Measurements from ENCODE around the gene BSG. TPM values are rescaled to one million over a fixed set of nuclear protein-coding genes. Genes with fewer than 3 reads are reported as not detected.

Gene BSG
- polyA plus RNA-seq, 2 of the 4 experiments (the other 2 are of a cell fraction): 285 to 579 TPM

DNA sequence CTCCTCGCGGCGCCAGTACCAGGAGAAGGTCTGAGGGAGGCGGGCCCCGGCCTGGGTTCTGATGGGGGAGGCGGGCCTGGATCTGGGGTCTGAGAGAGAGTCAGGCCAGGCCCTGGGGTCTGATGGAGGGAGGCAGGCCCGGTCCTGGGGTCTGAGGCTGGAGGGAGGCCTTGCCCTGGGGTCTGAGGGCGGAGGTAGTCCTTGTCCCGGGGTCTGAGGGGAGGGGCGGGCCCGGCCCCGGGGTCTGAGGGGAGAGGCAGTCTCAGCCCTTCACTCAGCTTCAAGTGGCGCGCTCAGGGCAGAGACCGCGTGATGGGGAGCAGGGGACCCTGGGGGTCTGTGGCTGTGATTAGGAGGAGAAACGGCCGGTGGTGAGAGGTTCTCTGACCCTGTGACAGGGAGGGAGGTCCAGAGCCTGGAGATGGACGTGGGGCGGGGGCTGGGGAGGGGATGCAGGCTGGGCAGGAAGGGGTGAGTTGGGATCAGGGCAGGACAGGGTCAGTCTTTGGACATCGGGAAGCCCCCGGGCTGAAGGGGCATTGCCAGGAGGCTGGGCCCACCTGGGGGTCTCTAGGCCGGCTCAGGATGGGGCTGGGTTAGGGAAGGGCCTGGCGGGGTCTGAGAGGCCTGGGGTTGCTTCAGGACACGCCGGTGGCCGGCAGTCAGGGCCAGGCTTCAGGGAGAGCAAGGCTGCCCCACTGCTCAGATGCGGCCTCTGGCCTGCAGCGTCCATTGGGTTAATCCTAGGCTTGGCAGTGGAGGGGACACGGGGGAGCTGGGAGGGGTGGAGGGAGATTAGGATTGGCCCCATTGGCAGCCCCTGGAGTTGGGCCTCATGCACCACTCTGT, 36.0 kb downstream of the BSG start:
- H3K27ac ChIP-seq: peak overlapping the region; percentile 72 to 86; a peak in 5 of 6 replicates
- peak; percentile 27 to 61; a peak in 3 of 6 replicates for ATAC-seq
- WGBS (ENCODE audit: missing lambda C conversion rate): 93% methylated on average over 8 of the region's 30 CpGs
- TF ChIP-seq NR3C1 (IDR thresholded peaks at IDR 0.05) (no peak), HEYL (CRISPR knock-in tag; IDR thresholded peaks at IDR 0.05) (no peak), POLR2A (IDR thresholded peaks at IDR 0.05; ENCODE audit: low read length) (no peak), HOXB13 (CRISPR knock-in tag; IDR thresholded peaks at IDR 0.05; ENCODE audit: low read depth) (0 out of 2 replicates have a peak, but pooled peaks have one; percentile 11), KDM5A (IDR thresholded peaks at IDR 0.05) (no peak), CBX2 (IDR thresholded peaks at IDR 0.05; ENCODE audit: borderline replicate concordance, low read depth) (no peak), TP53 (CRISPR knock-in tag; IDR thresholded peaks at IDR 0.05) (no peak), TFCP2L1 (CRISPR knock-in tag; IDR thresholded peaks at IDR 0.05) (0 out of 2 replicates have a peak, but pooled peaks have one; percentile 32), KDM1A (IDR thresholded peaks at IDR 0.05; ENCODE audit: low read depth) (no peak)
- TF ChIP-seq, protein P1, sequence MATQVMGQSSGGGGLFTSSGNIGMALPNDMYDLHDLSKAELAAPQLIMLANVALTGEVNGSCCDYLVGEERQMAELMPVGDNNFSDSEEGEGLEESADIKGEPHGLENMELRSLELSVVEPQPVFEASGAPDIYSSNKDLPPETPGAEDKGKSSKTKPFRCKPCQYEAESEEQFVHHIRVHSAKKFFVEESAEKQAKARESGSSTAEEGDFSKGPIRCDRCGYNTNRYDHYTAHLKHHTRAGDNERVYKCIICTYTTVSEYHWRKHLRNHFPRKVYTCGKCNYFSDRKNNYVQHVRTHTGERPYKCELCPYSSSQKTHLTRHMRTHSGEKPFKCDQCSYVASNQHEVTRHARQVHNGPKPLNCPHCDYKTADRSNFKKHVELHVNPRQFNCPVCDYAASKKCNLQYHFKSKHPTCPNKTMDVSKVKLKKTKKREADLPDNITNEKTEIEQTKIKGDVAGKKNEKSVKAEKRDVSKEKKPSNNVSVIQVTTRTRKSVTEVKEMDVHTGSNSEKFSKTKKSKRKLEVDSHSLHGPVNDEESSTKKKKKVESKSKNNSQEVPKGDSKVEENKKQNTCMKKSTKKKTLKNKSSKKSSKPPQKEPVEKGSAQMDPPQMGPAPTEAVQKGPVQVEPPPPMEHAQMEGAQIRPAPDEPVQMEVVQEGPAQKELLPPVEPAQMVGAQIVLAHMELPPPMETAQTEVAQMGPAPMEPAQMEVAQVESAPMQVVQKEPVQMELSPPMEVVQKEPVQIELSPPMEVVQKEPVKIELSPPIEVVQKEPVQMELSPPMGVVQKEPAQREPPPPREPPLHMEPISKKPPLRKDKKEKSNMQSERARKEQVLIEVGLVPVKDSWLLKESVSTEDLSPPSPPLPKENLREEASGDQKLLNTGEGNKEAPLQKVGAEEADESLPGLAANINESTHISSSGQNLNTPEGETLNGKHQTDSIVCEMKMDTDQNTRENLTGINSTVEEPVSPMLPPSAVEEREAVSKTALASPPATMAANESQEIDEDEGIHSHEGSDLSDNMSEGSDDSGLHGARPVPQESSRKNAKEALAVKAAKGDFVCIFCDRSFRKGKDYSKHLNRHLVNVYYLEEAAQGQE (IDR thresholded peaks at IDR 0.05): no peak
- H3K9me3 ChIP-seq: no peaks in the 10 kb centered on the region
- peaks cover 40% of the 10 kb centered on the region for H3K4me1 ChIP-seq
- FAIRE-seq: no peak
- POLR2A ChIA-PET: no interaction called here
- CTCF ChIA-PET: interaction anchor here (0.7 to 1.5 kb wide), 3 partner anchors 9 to 24 kb away, joined by 3 read pairs; no protein-coding TSS in a partner anchor
- H3K4me3 ChIP-seq: no peak overlapping the region
- H3K4me2 ChIP-seq: peak overlapping the region; percentile 43; the same call in 2 of the 3 replicates
- DNase-seq (ENCODE audit: low read depth in 1 of 2, low spot score in 1 of 2): no peak

DNA sequence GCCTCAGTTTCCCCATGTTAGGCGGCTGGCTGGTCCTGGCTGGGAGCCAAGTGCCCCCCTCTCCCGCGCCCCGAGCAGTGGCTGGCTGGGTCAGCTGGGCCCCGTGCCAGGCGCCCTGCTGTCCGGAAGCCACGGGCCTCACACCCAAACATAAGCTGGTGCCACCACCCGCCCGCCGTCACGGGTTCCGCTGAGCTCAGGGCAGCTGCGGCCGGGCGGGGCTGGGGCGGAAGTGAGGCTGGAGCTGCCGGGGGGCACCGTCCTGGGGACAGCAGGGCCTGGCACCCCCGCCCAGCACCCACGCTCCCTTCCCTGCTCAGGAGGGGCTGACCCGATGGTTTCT, 36.6 kb downstream of the BSG start:
- no peaks in the 10 kb centered on the region for H3K9me3 ChIP-seq
- CTCF ChIA-PET: interaction anchor here (0.7 to 1.5 kb wide), 3 partner anchors 8 to 25 kb away, joined by 3 read pairs; no protein-coding TSS in a partner anchor
- H3K4me1 ChIP-seq: peaks cover 40% of the 10 kb centered on the region
- no peak overlapping the region for H3K4me3 ChIP-seq
- no peak for TF ChIP-seq MAFK (IDR thresholded peaks at IDR 0.05; ENCODE audit: partially characterized antibody)
- 0 out of 2 replicates have a peak, but pooled peaks have one; percentile 2 for TF ChIP-seq HOXB13 (CRISPR knock-in tag; IDR thresholded peaks at IDR 0.05; ENCODE audit: low read depth)
- TF ChIP-seq GATA3 (IDR thresholded peaks at IDR 0.05; ENCODE audit: borderline replicate concordance): 0 out of 2 replicates have a peak, but pooled peaks have one; percentile 13
- no peak for TF ChIP-seq POLR2A (IDR thresholded peaks at IDR 0.05; ENCODE audit: low read length)
- no peak for TF ChIP-seq EHMT2 (IDR thresholded peaks at IDR 0.05; ENCODE audit: low read depth)
- TF ChIP-seq RCOR1 (IDR thresholded peaks at IDR 0.05; ENCODE audit: low read depth, low read length): no peak
- TF ChIP-seq, protein P1 (IDR thresholded peaks at IDR 0.05): no peak
- peak in 1 of 2 experiments; percentile 39; a peak in 1 of 5 replicates for TF ChIP-seq EP300 (IDR thresholded peaks at IDR 0.05)
- TF ChIP-seq ZFP36 (IDR thresholded peaks at IDR 0.05; ENCODE audit: borderline replicate concordance, partially characterized antibody): no peak
- WGBS (ENCODE audit: missing lambda C conversion rate): 20% methylated on average over 1 of the region's 22 CpGs
- ATAC-seq: peak; percentile 26 to 40; a peak in 4 of 6 replicates
- H3K27ac ChIP-seq: peak overlapping the region; percentile 72 to 86
- DNase-seq (ENCODE audit: low read depth in 1 of 2, low spot score in 1 of 2): peak in 1 of 2 experiments; percentile 55
- peak overlapping the region; percentile 43 for H3K4me2 ChIP-seq
- POLR2A ChIA-PET: no interaction called here
- no peak for FAIRE-seq

All from A549 (cell line).